Endothelial cell (in vitro differentiated cells): ENCODE measurements around the gene FAM219A. TPM values are rescaled to one million over a fixed set of nuclear protein-coding genes. Genes with fewer than 3 reads are reported as not detected.

Source experiments
- DNase-seq: peaks from one replicate; pipeline ENCODE4 v3.0.0; 2021; ENCODE audit warnings: low spot score
- H3K27ac Mint-ChIP-seq: one replicate; pipeline ENCODE4 v1.8.0; 2021; ENCODE audit warnings: mixed read lengths, inconsistent platforms; ENCODE audit not compliant: unreplicated experiment
- H3K27me3 Mint-ChIP-seq: one replicate; pipeline ENCODE4 v1.8.0; 2021; ENCODE audit warnings: mild to moderate bottlenecking, moderate library complexity, mixed read lengths, inconsistent platforms; ENCODE audit not compliant: unreplicated experiment
- H3K36me3 Mint-ChIP-seq: one replicate; pipeline ENCODE4 v1.8.0; 2021; ENCODE audit warnings: mild to moderate bottlenecking, low read depth, mixed read lengths, inconsistent platforms; ENCODE audit not compliant: unreplicated experiment
- H3K4me1 Mint-ChIP-seq: one replicate; pipeline ENCODE4 v1.8.0; 2021; ENCODE audit warnings: mild to moderate bottlenecking, mixed read lengths, inconsistent platforms; ENCODE audit not compliant: unreplicated experiment
- H3K4me3 Mint-ChIP-seq: one replicate; pipeline ENCODE4 v1.8.0; 2021; ENCODE audit warnings: mild to moderate bottlenecking, mixed read lengths, inconsistent platforms; ENCODE audit not compliant: unreplicated experiment
- H3K9me3 Mint-ChIP-seq: one replicate; pipeline ENCODE4 v1.8.0; 2021; ENCODE audit warnings: mixed read lengths, inconsistent platforms; ENCODE audit not compliant: unreplicated experiment
- total RNA-seq: library from RNA; stranded (reverse); fragmentation: NEBNext Ultra II Directional; extraction: Animal tissue kit (Norgen Biotek cat#: 25700); gene quantifications from one replicate; pipeline ENCODE4 v1.2.1, GENCODE V29; 2021; ENCODE audit not compliant: unreplicated experiment
- TF ChIP-seq, protein P1 (sequence below): fragments of 200-600 bp; sonication (generic); IDR thresholded peaks from one replicate; pipeline ENCODE4 v1.5.0; 2021; ENCODE audit warnings: antibody characterized with exemption; ENCODE audit not compliant: unreplicated experiment

FAM219A gene
- total RNA-seq, 1 donor from 2014 or later, result 55.3 TPM

DNA sequence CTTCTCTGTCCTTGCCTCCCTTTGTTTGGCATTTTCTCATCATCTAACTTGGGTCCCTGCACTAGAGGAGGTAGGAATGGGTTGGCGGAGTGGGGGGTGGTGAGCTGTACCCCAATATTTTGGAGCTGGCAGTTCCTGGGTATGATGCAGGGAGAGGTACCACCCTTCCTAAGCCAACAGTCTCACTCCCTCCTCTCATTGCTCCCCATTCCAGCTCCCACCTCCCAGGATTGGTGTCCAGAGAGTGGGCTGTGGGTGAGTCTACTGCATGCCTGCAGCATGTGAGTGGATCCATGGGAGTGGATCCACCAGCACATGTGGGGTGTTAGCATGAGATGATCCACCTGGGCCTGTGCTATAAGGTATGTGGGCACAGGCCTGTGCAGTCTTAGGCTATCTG lies 59.5 kb downstream of the FAM219A start:
- TF ChIP-seq, protein P1, sequence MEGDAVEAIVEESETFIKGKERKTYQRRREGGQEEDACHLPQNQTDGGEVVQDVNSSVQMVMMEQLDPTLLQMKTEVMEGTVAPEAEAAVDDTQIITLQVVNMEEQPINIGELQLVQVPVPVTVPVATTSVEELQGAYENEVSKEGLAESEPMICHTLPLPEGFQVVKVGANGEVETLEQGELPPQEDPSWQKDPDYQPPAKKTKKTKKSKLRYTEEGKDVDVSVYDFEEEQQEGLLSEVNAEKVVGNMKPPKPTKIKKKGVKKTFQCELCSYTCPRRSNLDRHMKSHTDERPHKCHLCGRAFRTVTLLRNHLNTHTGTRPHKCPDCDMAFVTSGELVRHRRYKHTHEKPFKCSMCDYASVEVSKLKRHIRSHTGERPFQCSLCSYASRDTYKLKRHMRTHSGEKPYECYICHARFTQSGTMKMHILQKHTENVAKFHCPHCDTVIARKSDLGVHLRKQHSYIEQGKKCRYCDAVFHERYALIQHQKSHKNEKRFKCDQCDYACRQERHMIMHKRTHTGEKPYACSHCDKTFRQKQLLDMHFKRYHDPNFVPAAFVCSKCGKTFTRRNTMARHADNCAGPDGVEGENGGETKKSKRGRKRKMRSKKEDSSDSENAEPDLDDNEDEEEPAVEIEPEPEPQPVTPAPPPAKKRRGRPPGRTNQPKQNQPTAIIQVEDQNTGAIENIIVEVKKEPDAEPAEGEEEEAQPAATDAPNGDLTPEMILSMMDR, result no peak
- Mint-ChIP-seq H3K36me3 (peaks cover 30% of the 10 kb centered on the region), H3K9me3 (no peaks in the 10 kb centered on the region), H3K27ac (peak overlapping the region; percentile 11), H3K4me1 (peaks cover 7% of the 10 kb centered on the region), H3K4me3 (no peak overlapping the region), H3K27me3 (no peaks in the 10 kb centered on the region)
- DNase-seq, result no peak

DNA sequence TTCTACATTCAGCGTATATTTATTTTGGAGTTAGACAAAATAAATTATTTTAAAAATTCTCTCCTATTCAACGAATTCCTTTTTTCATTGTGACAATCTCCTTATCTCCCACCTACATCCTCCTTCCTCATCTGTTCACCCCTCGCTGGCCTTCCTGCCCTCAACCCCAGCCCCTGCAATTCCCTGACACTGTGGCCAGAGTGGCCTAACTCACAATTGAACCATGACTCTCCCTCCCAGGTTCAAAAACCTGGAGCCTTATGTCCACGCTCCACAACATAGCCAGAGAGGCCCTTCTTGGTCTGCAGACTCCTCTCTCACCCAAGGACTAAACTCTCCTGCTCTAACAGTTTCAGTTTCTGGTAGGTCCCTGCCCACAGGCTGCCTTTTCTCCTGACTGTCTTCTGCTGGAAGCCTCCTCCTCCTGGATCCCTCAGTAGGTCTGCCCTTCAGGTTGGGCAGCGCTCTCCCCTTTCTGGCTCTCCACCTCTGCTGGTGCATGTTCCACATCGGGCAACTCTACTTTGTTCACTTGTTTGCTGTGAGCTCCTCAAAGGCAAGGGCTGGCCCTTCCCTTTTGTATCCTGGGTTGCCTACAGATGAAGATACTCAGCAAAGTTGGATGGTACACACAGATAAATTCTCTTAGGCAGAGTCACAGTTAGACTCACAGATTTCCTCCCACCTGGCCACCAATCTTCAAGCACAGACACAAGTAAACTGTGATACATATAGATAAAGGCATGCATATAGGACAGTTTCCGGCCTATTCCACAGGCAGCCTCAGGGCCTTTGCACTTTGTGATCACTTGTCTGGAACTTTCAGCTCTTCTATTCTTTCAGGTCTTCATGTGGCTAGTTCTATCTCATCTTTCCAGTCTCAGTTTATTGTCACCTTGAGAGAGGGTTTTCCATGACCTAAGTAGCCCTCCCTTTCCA lies 61.8 kb downstream of the FAM219A start:
- DNase-seq, result no peak
- Mint-ChIP-seq H3K36me3 (peaks cover 13% of the 10 kb centered on the region), H3K27ac (no peak overlapping the region), H3K4me3 (no peak overlapping the region), H3K4me1 (peaks cover 14% of the 10 kb centered on the region), H3K9me3 (no peaks in the 10 kb centered on the region), H3K27me3 (no peaks in the 10 kb centered on the region)
- TF ChIP-seq, protein P1, result no peak

GRCh38 chr9:34392511-34392910 lies 65.9 kb downstream of the FAM219A start:
- TF ChIP-seq, protein P1, result no peak
- Mint-ChIP-seq H3K27ac (no peak overlapping the region), H3K9me3 (no peaks in the 10 kb centered on the region), H3K27me3 (no peaks in the 10 kb centered on the region), H3K36me3 (no peaks in the 10 kb centered on the region), H3K4me3 (no peak overlapping the region), H3K4me1 (peaks cover 8% of the 10 kb centered on the region)
- no peak for DNase-seq

DNA sequence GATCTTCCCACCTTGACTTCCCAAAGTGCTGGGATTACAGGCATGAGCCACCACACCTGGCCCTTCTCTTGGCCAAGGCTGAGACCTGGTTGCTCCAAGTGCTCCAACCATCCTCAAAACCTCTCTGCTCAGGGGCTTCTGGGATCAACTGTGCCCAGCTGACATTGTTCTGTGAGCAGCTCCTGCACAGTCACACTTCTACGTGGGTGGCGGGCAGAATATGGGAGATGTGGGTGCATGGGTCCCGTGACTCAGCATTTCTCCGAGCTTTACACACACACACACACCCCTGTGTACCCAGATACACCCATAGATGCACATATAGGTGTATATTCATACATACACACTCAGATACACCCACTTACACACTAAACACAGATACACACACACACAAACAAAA lies 71.1 kb downstream of the FAM219A start:
- H3K4me3 Mint-ChIP-seq, result no peak overlapping the region
- no peak for DNase-seq
- H3K4me1 Mint-ChIP-seq, result peaks cover 4% of the 10 kb centered on the region
- TF ChIP-seq, protein P1, result no peak
- H3K27ac Mint-ChIP-seq, result no peak overlapping the region
- H3K36me3 Mint-ChIP-seq, result peaks cover 3% of the 10 kb centered on the region
- H3K27me3 Mint-ChIP-seq, result peaks cover 7% of the 10 kb centered on the region
- H3K9me3 Mint-ChIP-seq, result no peaks in the 10 kb centered on the region

DNA sequence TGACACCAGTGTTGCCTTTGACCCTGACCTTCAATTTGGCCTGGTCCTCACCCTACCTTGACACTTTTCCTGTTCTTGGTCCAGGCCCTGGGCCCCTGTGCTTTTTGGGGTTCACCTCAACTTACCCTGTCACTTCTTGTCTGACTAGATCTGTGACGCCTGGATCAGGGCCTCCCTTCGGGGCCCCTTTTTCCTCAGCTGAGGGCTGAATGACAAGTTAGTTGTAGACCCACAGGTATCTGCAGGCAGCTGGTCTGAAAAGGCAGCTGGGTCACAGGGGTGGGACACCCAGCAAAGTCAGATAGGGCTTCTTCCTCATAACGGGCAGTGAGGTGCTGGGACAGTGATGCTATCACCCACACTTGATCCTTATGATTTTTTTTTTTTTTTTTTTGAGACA lies 71.7 kb downstream of the FAM219A start:
- TF ChIP-seq, protein P1, result no peak
- Mint-ChIP-seq H3K4me3 (no peak overlapping the region), H3K27me3 (peaks cover 11% of the 10 kb centered on the region), H3K27ac (peak overlapping the region; percentile 20), H3K4me1 (no peaks in the 10 kb centered on the region), H3K36me3 (peaks cover 3% of the 10 kb centered on the region), H3K9me3 (no peaks in the 10 kb centered on the region)
- DNase-seq, result no peak
